ENCODE data around the gene RRAS2.

RRAS2 gene

GRCh38 chr11:14390669-14391068, 31.7 kb upstream of the RRAS2 start:
- in situ Hi-C loops (cut with HindIII; ENCODE audit: low sequenced_read_pairs), result no loop called here
- no peak for DNase-seq (ENCODE audit: low read depth, low spot score)
- no peak for TF ChIP-seq CTCF (IDR thresholded peaks at IDR 0.05; ENCODE audit: low read depth, low read length)
- no peak overlapping the region for H3K4me3 ChIP-seq (ENCODE audit: low read depth, low read length)

GRCh38 chr11:14388352-14388751, 29.4 kb upstream of the RRAS2 start:
- in situ Hi-C loops (cut with HindIII; ENCODE audit: low sequenced_read_pairs), result no loop called here
- H3K4me3 ChIP-seq (ENCODE audit: low read depth, low read length), result no peak overlapping the region
- no peak for TF ChIP-seq CTCF (IDR thresholded peaks at IDR 0.05; ENCODE audit: low read depth, low read length)
- no peak for DNase-seq (ENCODE audit: low read depth, low spot score)

GRCh38 chr11:14386895-14387480, 28.0 kb upstream of the RRAS2 start:
- peak; percentile 78 for DNase-seq (ENCODE audit: low read depth, low spot score)
- H3K4me3 ChIP-seq (ENCODE audit: low read depth, low read length), result no peak overlapping the region
- in situ Hi-C loops (cut with HindIII; ENCODE audit: low sequenced_read_pairs), result no loop called here
- no peak for TF ChIP-seq CTCF (IDR thresholded peaks at IDR 0.05; ENCODE audit: low read depth, low read length)

DNA sequence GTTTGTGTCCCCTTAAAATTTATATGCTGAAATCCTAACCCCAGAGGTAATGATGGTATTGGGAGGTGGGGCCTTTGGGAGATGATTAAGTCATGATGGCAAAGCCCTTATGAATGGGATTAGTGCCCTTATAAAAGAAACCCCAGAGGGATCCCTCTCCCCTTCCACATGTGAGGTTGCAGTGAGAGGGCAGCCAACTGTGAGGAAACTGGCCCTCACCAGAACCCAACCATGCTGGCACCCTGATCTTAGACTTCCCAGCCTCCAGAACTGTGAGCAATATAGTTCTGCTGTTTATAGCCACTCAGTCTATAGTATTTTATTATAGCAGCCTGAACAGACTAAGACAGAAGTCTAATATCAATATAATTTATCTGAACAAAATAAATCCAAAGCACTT, 27.1 kb upstream of the RRAS2 start:
- in situ Hi-C loops (cut with HindIII; ENCODE audit: low sequenced_read_pairs), result no loop called here
- no peak for DNase-seq (ENCODE audit: low read depth, low spot score)
- TF ChIP-seq CTCF (IDR thresholded peaks at IDR 0.05; ENCODE audit: low read depth, low read length), result no peak
- no peak overlapping the region for H3K4me3 ChIP-seq (ENCODE audit: low read depth, low read length)

DNA sequence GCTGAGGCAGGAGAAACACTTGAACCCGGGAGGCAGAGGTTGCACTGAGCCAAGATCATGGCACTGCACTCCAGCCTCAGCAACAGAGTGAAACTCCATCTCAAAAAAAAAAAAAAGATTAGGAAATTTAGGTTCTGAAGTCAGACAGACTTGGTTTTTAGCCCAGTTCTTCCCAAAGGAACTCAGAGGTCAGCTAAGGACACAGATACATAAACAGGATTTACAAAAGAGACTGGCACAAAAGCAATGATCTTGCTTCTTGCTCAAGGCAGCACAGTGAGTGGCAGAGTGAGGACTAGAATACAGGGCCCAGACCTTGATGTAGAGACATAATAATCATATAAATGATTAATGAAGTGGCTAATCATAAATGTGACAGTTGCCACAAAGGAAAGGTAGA, 25.4 kb upstream of the RRAS2 start:
- in situ Hi-C loops (cut with HindIII; ENCODE audit: low sequenced_read_pairs), result no loop called here
- no peak overlapping the region for H3K4me3 ChIP-seq (ENCODE audit: low read depth, low read length)
- DNase-seq (ENCODE audit: low read depth, low spot score), result no peak
- TF ChIP-seq CTCF (IDR thresholded peaks at IDR 0.05; ENCODE audit: low read depth, low read length), result no peak

DNA sequence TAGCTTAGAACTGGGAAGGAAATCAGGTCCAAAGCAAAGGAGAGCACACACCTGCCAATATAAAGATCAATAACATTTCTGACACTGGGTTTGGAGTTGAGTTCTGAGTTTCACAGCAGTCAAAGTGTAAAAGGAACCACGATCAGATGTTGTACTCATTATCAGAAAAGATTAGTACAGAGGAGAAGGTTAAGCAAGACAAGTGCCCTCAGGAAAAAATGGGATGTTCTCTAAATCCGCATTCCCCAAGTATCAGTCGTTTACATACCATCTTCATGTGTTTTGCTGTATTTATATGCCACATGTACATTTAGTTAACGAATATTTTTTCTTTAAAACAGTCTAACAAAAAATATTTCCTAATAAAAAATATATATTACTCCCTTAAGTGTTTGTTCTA, 23.0 kb upstream of the RRAS2 start:
- TF ChIP-seq CTCF (IDR thresholded peaks at IDR 0.05; ENCODE audit: low read depth, low read length), result no peak
- DNase-seq (ENCODE audit: low read depth, low spot score), result no peak
- no peak overlapping the region for H3K4me3 ChIP-seq (ENCODE audit: low read depth, low read length)
- in situ Hi-C loops (cut with HindIII; ENCODE audit: low sequenced_read_pairs), result no loop called here
